Skeletal muscle tissue (tissue), 4 donors: ENCODE data around the gene EFCAB6. TPM values are rescaled to one million over a fixed set of nuclear protein-coding genes. Genes with fewer than 3 reads are reported as not detected.

Experiments
- H3K27ac ChIP-seq: one replicate; pipeline ENCODE4 v1.7.0; 2013; ENCODE audit warnings: mild to moderate bottlenecking, low read depth, low read length, inconsistent platforms
- H3K27me3 ChIP-seq, 3 donors: one replicate each; pipeline ENCODE4 v1.7.0; 2013; ENCODE audit warnings: low read length in 3 of 3; ENCODE audit not compliant: control insufficient read depth in 3 of 3, insufficient read depth in 3 of 3
- H3K36me3 ChIP-seq, 3 donors: one replicate each; pipeline ENCODE4 v1.7.0; 2013; ENCODE audit warnings: low read length in 3 of 3; ENCODE audit not compliant: control insufficient read depth in 3 of 3, insufficient read depth in 3 of 3
- H3K4me1 ChIP-seq, 3 donors: one replicate each; pipeline ENCODE4 v1.7.0; 2013; ENCODE audit warnings: low read length in 3 of 3, mild to moderate bottlenecking in 3 of 3; ENCODE audit not compliant: control insufficient read depth in 3 of 3, insufficient read depth in 3 of 3
- H3K4me3 ChIP-seq, 3 donors: one replicate each; pipeline ENCODE4 v1.7.0; 2013; ENCODE audit warnings: low read length in 3 of 3
- H3K9ac ChIP-seq, 3 donors: one replicate each; pipeline ENCODE4 v1.7.0; 2013; ENCODE audit warnings: low read length in 3 of 3, mild to moderate bottlenecking in 3 of 3, moderate library complexity in 2 of 3, low read depth in 1 of 3
- H3K9me3 ChIP-seq, 3 donors: one replicate each; pipeline ENCODE4 v1.7.0; 2013; ENCODE audit warnings: low read length in 3 of 3; ENCODE audit not compliant: control insufficient read depth in 3 of 3
- total RNA-seq: library from RNA; depleted of rRNA; stranded (reverse); fragments of >200 nt; gene quantifications from one replicate; pipeline ENCODE4 v1.2.3, GENCODE V29; 2014
- donor health status: Osteomylitis.

The EFCAB6 gene
- total RNA-seq, 1 donor from 2014 or later = 1.6 TPM

- Histone ChIP-seq H3K27ac (no peak overlapping the region), H3K4me1 (no peaks in the 10 kb centered on the region), H3K9ac (no peak overlapping the region), H3K4me3 (no peak overlapping the region), H3K36me3 (no peaks in the 10 kb centered on the region), H3K9me3 (no peaks in the 10 kb centered on the region), H3K27me3 (no peaks in the 10 kb centered on the region)
These were observed 85.8 kb downstream of the EFCAB6 start for GRCh38 chr22:43726322-43726721.

GRCh38 chr22:43723816-43724215 is 88.3 kb downstream of the EFCAB6 start:
- no peak overlapping the region for H3K4me3 ChIP-seq
- H3K27me3 ChIP-seq = no peaks in the 10 kb centered on the region
- H3K9me3 ChIP-seq = no peaks in the 10 kb centered on the region
- H3K36me3 ChIP-seq = no peaks in the 10 kb centered on the region
- H3K4me1 ChIP-seq = no peaks in the 10 kb centered on the region
- no peak overlapping the region for H3K27ac ChIP-seq
- H3K9ac ChIP-seq = no peak overlapping the region

DNA sequence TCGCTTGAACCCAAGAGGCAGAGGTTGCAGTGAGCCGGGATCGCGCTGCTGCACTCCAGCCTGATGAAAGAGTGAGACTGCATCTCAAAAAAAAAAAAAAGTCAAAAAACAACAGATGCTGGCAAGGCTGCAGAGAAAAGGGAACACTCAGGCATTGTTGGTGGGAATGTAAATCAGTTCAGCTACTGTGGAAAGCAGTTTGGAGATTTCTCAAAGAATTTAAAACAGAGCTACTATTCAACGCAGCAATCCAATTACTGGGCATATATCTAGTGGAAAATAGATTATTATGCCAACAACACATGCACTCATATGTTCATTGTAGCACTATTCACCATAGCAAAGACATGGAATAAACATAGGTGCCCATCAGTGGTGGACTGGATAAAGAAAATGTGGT is 89.7 kb downstream of the EFCAB6 start:
- Histone ChIP-seq H3K4me3 (no peak overlapping the region), H3K36me3 (no peaks in the 10 kb centered on the region), H3K9ac (no peak overlapping the region), H3K27me3 (no peaks in the 10 kb centered on the region), H3K27ac (no peak overlapping the region), H3K4me1 (no peaks in the 10 kb centered on the region), H3K9me3 (no peaks in the 10 kb centered on the region)

DNA sequence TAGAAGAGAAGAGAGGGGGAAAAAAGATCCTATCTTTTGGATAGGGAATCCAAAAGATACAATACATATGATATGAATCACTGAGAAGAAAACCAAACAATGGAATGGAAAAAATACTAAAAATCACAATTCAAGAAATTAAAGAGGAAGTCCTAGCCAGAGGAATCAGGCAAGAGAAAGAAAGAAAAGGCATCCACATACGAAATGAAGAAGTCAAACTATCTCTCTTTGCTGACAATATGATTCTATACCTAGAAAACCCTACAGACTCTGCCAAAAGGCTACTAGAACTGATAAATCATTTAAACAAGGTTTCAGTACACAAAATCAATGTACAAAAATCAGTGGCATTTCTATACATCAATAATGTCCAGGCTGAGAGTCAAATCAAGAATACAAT is 91.4 kb downstream of the EFCAB6 start:
- Histone ChIP-seq H3K4me1 (no peaks in the 10 kb centered on the region), H3K4me3 (no peak overlapping the region), H3K9me3 (no peaks in the 10 kb centered on the region), H3K27me3 (no peaks in the 10 kb centered on the region), H3K36me3 (no peaks in the 10 kb centered on the region), H3K9ac (no peak overlapping the region), H3K27ac (no peak overlapping the region)

DNA sequence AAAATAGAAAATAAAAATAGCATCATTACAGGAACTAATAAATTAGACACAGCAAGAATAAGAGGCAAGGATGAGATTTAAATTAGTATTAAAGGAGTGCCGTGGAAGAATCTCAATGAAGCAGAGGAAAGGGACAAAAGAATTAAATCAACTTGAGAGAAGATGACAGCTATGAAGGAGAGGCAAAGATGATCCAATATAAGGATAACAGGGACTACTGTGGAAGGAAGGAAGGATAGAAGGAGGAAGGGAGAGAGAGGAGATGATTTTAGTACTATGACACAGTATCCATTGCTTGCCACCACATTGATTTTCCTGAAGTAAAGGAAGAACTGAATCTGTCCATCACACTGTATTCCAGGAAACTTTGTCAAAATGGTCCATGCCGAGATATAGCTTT is 98.0 kb downstream of the EFCAB6 start:
- Histone ChIP-seq H3K36me3 (no peaks in the 10 kb centered on the region), H3K4me3 (no peak overlapping the region), H3K27me3 (no peaks in the 10 kb centered on the region), H3K27ac (no peak overlapping the region), H3K9ac (no peak overlapping the region), H3K4me1 (no peaks in the 10 kb centered on the region), H3K9me3 (no peaks in the 10 kb centered on the region)

GRCh38 chr22:43711681-43712080 is 100.4 kb downstream of the EFCAB6 start:
- Histone ChIP-seq H3K36me3 (no peaks in the 10 kb centered on the region), H3K4me3 (no peak overlapping the region), H3K4me1 (no peaks in the 10 kb centered on the region), H3K27ac (no peak overlapping the region), H3K9me3 (no peaks in the 10 kb centered on the region), H3K9ac (no peak overlapping the region), H3K27me3 (no peaks in the 10 kb centered on the region)

DNA sequence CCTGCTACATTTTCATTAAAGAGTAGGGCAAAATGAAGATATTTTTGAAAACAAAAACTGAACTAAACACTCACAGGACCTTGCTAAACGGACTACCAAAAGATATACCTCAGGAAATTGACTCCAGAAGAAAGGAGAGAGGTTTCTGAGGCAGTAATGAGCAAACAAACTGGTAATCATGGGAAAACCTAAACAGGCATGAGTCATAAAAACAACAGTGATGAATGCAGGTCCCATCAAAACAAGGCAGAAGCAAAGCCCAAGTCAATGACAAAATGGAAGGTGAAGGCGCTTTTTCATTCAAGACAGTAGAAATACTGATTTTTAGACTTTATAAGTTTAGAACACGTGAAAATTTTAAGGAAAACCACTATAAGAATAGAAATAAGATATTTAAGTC is 104.5 kb downstream of the EFCAB6 start:
- H3K4me3 ChIP-seq = no peak overlapping the region
- no peaks in the 10 kb centered on the region for H3K4me1 ChIP-seq
- no peak overlapping the region for H3K27ac ChIP-seq
- no peaks in the 10 kb centered on the region for H3K36me3 ChIP-seq
- H3K9me3 ChIP-seq = peaks cover 0 to 2% (median 2%) of the 10 kb centered on the region in 3 donors
- no peak overlapping the region for H3K9ac ChIP-seq
- no peaks in the 10 kb centered on the region for H3K27me3 ChIP-seq

DNA sequence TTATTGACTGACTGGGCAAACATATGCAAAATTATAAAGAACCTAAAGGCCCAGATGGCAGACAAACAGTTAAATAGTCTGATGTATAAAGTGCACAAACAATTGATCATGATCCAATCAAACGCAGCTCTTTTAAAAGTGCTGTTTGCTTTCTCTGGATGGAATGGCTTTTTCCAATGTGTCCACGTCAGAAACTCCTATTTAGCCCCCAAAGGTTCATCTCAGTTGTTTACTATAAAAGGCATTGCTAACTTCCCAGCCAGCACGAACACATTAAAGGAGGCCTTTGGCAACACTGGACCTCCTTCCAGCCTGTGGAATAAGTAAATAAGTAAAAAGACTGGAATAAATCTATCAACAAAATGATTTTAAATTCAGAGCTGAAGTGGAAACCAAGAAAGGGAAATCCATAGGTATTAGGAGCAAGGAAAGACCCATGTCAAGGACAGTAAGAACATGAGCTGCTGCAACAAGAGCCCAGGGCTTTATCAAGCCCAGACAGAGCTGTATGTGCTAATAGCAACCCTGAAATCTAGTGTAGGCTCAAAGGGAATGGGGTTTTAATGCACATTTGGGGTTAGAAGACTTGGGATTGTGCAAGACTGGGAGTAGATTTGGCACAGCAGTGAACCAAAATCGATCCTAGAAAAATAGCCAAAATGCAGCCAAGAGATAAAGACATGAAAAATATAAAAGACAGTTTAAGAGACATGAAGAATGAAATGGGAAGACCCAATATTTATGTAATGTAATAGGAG is 105.4 kb downstream of the EFCAB6 start:
- no peak overlapping the region for H3K27ac ChIP-seq
- H3K9ac ChIP-seq = no peak overlapping the region
- peaks cover 0 to 4% (median 2%) of the 10 kb centered on the region in 3 donors for H3K9me3 ChIP-seq
- no peaks in the 10 kb centered on the region for H3K27me3 ChIP-seq
- no peaks in the 10 kb centered on the region for H3K36me3 ChIP-seq
- no peak overlapping the region for H3K4me3 ChIP-seq
- H3K4me1 ChIP-seq = no peaks in the 10 kb centered on the region

DNA sequence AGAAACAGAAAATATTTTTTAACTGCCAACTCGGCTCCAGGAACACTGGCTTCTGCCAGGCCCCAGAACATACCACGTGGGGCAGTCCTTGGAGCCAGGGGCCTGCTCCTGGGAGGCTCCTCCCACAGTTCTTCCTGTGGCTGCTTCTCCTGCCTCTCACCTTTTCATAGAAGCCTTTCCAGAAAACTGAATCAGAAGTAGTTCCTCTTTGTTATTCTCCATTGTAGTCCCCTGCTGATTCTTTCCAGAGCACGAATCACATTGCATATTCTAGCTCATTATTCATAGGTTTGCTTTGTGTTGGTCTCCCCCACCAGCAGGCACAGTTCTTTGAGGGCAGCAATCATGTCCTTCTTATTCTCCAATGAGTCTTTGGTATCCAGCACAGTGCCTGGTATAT is 106.0 kb downstream of the EFCAB6 start:
- H3K27me3 ChIP-seq = no peaks in the 10 kb centered on the region
- no peaks in the 10 kb centered on the region for H3K4me1 ChIP-seq
- no peak overlapping the region for H3K4me3 ChIP-seq
- H3K9me3 ChIP-seq = peaks cover 0 to 4% (median 2%) of the 10 kb centered on the region in 3 donors
- H3K36me3 ChIP-seq = no peaks in the 10 kb centered on the region
- H3K27ac ChIP-seq = no peak overlapping the region
- H3K9ac ChIP-seq = no peak overlapping the region

- Histone ChIP-seq H3K9ac (no peak overlapping the region), H3K36me3 (no peaks in the 10 kb centered on the region), H3K4me1 (no peaks in the 10 kb centered on the region)
These were observed 108.1 kb downstream of the EFCAB6 start for GRCh38 chr22:43704051-43704450.

More at GRCh38 chr22:43704051-43704450, 108.1 kb downstream of the EFCAB6 start:
- Histone ChIP-seq H3K9me3 (peaks cover 0 to 4% (median 2%) of the 10 kb centered on the region in 3 donors), H3K27ac (no peak overlapping the region), H3K27me3 (no peaks in the 10 kb centered on the region), H3K4me3 (no peak overlapping the region)
